RCC 7860 (cell line): ENCODE measurements around the gene ARHGEF19.

ENCODE experiments used
- DNase-seq: peaks from one replicate; pipeline ENCODE4 v3.0.0-alpha.2; 2015; ENCODE audit warnings: low spot score
- FAIRE-seq: peaks from 2 replicates; lab custom pipeline; 2012; peaks lifted over from hg19 to GRCh38; lab: Jason Lieb, UNC

Gene ARHGEF19

DNA sequence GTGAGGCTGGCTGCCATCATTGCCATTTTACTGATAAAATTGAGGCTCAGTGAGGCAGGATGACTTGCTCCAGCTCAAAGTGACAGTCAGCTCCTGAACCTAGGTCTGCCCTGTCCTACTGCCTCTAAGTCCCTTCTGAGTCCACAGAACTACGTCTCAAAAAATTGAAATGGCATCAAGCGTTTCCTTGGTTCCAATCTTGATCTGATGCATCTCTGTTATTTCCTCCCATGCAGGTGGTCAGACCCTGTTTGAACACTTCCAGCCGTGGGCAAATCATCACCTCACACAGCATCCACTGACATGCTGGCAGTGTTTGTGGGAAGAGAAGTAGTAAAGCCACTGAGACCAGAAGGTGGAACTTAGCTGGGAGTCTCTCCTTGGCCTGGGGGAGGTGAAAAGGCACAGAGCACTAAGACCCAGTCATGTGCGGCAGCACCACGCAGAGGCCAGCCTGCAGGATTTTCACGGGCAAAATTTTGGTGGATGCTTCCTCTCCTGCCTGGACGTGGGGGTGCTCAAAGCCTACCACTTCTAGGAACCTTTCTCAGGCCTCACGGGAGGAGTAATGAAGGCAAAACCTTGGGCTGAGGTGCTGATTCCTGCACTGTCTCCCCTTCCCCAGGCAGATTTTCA lies 32.3 kb upstream of the ARHGEF19 start:
- FAIRE-seq = no peak
- no peak for DNase-seq

DNA sequence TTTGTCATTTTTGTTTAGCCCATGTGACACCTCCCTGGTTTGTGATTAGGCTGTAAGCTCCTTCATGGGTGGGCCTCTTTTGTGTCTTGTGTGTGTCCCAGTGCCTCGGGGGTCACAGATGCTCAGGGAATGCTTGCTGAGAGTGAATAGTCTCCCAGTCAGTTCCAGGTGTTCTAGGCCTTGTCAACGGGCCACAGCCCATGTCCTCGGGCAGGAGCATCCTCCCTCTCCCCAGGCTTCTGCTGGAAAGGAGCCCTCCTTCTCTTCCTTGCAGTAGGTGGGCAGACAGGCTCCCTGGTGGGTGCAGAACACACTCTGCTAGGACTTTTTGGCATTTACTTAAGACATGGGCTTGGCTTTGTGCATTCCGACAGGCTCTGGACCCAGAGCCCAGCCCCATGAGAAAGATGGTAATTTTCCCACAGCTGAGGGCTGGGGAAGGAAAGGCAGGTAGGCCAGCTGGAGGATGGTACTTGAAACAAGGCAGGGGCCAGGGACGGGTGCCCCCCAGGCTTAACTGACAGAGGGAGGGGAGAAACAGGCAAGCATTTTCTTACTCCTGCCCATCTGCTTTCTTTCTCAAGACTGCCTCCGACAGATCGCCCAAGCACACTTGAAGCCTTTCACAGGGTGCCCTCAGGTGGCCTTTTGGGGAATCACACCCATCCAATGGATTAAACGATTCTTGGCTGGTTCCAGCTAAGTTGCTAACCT lies 31.6 kb upstream of the ARHGEF19 start:
- DNase-seq (peak; percentile 62), FAIRE-seq (peak; percentile 63)

DNA sequence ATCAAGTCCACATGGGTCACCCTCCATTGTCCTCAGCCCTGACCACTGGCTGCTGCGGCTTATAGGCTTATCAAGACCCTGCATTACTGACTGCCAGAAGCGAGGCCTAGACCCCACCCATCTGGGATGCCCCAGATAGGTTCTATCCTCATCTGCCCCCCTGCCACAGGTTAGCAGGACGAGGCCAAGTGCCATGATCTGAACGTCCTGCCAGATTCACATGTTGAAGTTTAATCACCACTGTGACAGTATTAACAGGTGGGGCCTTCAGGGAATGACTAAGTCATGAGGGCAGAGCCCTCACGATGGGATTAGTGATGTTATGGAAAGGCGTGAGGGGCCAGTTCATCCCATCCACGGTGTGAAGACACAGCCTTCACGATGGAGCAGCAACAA lies 30.8 kb upstream of the ARHGEF19 start:
- FAIRE-seq (no peak), DNase-seq (no peak)

DNA sequence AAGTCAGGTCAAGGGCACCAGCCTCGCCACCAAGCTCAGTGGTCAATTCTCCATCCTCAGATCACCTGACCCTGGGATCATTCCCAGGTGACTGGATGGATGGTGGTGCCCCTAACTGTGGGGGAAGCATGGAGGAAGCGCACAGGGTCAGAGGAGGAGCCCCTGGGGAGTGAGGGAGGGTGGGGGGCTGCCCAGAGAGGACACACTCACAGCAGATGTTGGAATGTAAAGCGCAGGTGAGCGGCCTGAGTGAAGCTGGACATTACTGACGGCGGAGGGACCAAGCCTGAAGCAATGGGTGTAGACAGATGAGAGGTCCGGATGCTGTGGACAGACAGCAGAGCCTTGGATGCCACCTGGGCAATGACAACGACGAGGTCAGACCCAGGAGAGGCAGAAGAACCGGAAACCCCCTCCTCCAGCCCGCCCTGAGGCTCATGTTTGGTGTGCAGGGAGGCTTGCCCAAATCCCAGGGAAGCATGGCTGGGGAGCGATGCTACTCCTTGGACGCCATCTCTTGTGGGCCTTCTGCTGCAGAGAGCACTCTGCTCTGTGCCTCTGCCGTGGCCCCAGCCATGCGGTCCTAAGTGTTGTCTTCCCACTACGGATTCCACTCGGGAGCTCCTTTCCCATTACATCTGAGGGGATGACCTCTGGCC lies 30.2 kb upstream of the ARHGEF19 start:
- FAIRE-seq = no peak

DNA sequence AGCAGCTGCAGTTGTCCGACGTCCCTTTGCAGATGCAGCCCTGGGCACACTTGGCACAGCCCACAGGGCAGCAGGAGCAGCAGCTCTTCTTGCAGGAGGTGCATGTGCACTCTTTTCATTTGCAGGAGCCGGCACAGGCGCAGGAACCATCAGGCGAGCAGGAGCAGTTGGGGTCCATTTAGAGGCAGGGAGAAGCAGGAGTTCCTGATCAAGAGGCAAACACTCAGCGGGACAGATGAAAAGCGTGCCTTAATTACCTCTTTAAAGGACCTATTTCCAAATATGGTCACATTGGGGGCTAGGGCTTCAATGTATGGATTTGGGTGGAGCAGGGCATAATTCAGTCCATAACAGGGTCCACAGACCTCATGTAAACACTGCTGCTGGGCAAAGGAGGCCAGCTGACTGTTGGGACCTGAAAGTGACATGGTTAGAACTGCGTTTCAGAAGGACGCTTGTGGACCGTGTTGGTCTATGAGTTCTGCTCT lies 28.8 kb upstream of the ARHGEF19 start:
- no peak for FAIRE-seq
- DNase-seq = no peak

More for the DNA sequence above, 30.2 kb upstream of the ARHGEF19 start:
- no peak for DNase-seq

DNA sequence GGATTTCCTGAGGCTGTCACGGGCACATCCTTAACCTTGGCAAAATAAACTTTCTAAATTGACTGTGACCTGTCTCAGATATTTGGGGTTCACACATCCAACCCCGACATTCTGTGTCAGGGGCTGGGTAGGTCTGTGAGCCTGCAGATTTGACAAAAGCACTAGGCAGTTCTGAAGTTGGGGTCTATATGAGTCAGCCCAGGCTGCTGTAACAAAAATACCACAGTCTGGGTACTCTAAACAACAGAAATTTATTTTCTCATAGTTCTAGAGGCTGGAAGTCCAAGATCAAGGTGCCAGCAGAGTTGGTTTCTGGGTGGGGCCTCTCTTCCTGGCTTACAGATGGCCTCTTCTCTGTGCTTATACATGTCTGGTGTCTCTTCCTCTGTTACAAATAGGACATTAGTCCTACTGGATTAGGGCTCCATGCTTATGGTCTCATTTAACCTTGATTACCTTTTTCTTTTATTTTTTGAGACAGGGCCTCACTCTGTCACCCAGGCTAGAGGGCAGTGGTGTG lies 27.6 kb upstream of the ARHGEF19 start:
- FAIRE-seq = no peak
- DNase-seq = no peak

DNA sequence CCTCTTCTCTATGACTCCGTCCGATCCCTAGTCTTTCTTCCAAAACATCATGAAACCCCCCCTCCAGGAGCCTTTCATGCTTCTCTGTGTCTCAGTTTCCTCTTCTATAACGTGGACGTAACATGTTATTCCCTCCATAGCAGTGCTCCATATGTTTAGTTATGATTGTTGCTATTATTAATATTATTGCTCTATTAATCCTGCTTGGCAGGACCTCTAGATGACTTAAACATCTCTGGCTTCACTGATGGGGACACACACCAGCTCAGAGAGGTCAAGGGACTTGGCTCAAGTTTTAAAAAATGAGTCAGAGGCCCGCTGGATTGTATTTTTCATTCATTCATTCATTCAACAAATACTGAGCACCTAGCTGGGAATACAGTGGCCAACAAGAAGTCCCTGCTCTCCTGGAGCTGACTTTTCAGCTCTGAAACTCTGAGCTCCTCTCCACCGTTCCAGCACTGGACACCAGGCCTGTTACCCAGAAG lies 24.9 kb upstream of the ARHGEF19 start:
- no peak for FAIRE-seq
- DNase-seq = no peak

DNA sequence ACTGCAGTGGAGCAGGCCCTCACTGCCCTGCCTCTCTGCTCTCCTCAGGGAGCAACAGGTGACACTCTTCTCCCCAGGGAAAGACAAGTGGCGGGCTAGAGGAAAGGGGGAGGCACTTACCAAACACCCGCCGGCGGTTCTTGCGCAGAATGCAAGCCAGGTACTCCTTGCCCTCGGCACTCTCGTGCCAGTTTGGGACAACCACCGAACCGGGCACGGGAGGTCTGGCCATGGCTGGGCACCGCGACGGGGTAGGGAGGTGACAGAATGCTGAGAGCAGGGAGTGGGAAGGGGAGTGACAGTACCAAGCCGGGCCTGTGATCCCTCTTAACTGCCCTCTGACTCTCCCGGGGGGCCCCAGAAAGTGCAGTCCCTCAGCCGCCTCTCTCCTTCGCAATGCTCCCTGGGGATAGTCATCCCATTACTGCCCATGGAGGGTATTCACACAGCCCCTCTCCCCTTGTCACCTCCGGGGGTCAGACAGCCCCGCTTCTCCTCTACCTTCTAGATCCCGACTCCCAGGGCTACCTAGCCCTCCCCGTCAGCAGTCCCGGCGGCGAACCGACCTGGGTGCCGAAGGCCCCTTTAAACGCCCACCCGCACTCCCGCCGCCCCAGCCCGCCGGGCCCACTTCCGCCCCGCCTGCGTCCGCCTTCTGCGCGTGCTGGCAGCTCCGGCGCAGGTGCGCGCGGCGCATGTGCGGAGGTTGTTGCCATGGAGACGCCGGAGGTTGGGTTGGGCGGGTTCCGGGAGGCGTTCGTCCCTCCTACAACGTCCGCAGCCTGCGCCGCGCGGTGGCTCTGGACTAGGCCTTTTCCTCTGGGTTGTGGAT lies 24.3 kb upstream of the ARHGEF19 start, which contains the start of gene CPLANE2:
Gene CPLANE2 (minus strand): TSS at position 673 of the 832 bp plus-strand sequence. CDS start 441 bp downstream, at position 232.
- FAIRE-seq = no peak

DNA sequence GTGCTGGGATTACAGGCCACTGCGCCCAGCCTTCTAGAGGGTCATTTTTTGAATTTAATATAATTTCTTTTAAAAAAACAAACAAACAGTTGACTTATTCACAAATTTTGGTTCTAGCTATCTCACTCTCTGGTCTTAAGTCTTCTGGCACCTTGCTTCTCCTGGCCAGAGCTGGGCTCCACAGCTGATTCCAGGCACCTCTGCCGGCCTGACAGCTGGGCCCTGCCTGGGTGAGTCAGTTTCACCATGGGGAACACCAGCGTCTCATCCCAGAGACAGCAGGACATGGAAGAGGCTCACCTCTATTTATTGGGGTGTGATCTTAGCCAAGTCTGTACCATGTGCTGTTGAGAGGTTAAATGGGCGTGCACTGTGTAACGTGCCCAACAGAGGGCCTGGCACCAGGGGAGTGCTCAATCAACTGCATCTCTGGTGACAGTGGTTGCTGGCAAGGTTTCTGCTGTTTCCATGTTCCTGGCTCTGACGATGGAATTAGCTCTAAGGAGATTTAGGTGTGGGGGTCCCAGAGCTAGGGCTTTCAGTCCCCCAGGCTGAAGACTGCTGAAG lies 23.6 kb upstream of the ARHGEF19 start:
- FAIRE-seq = peak; percentile 42
- peak; percentile 44 for DNase-seq

More for the DNA sequence above, 24.3 kb upstream of the ARHGEF19 start, which contains the start of gene CPLANE2:
- DNase-seq = peak; percentile 84

DNA sequence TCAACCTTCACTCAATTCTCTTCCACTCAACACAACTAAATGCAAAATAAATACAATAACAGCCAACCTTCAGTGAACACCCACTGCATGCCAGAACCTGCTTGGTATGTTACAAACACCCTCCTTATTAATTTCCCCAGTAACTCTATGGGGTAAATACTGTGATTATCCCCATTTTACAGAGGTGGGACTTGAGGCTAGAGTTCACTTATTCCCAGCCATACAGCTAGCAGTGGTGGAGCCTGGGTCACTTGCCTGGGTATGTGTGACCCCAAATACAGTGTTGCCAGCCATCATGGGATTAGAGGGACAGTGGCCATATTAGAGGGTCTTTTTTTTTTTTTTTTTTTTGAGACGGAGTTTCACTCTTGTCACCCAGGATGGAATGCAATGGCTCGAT lies 22.9 kb upstream of the ARHGEF19 start:
- FAIRE-seq (no peak), DNase-seq (no peak)

DNA sequence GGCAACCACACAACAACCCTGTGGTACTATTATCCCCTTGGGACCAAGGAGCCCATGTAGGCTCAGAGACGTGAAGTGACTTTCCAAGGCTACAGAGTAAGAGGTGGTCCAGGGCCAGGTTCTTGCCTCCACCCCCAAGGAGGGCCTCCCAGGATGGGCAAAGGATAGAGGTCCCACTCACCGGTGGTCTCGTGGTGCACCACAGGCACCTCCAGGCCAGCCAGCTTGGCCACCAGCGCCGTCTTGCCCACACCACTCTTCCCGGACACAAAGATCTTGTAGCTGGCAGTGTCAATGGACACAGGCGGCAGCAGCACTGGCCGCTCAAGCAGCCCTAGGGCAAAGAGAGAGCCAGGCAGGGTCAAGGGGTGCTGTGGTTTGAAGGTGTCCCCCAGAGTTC lies 21.0 kb upstream of the ARHGEF19 start:
- FAIRE-seq = no peak
- DNase-seq = no peak

DNA sequence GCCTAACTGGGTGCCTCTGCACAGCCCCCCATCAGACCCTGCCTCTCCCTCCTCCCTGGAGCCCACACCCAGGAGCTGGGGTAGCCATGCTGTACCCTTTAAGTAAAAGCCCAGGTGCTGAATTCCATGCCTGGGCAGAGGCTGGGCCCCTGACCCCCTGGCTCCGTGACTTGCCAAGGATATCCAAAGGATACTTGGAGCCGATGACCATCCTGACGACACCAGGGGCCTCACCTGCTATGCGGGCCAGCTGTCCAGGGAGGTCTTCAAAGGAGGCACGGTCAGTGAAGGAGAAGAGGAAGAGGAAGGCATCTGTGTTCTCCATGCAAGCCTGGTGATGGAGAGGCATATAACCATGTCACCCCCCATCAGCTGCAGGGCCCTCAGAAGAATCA lies 19.9 kb upstream of the ARHGEF19 start:
- DNase-seq = no peak
- no peak for FAIRE-seq

DNA sequence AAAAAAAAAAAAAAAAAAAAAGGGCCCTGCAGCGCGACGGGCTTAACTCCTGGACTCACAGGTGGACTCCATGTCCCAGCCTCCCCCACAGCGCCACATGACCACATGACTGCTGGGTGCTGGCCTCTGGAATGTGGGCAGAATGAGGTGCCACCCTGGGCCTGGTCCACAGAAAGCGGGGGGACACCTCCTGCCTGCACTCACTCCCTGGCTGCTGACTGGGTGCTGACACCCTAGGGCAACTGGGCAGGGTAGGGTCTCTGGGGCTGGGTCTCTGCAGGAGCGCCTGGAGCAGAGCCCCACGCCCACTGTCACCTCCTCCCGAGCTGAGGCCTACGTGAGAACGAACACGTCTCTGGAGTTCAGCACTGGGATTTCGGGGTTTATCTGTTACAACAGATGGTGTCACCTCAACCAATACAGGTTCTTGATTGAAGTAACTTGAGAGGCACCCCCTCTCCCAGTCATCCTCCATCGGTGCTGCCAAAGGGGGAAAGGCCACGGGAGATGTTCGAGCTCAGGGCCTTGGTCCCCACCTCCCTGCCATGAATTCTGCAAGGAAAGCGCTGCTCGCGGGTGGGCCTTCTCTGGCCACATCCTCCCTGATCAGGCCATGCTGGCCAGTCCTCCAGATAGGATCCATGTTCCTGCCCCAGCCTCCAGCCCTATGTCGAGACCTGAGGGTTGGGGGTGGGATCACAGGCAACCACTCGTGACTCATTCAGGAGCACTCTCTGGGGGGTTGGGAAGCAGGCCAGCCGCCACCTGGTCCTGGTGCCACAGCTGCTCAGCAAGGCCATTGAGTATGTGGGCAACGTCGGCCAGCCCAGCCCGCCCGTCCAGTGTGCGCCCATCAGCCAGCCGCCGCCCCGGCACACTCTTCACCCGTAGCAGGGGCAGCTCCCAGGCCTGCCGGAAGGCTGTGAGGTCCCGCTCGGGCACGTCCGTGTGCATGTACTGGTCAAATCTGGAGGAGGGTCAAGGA lies 19.2 kb upstream of the ARHGEF19 start:
- DNase-seq (no peak), FAIRE-seq (no peak)

DNA sequence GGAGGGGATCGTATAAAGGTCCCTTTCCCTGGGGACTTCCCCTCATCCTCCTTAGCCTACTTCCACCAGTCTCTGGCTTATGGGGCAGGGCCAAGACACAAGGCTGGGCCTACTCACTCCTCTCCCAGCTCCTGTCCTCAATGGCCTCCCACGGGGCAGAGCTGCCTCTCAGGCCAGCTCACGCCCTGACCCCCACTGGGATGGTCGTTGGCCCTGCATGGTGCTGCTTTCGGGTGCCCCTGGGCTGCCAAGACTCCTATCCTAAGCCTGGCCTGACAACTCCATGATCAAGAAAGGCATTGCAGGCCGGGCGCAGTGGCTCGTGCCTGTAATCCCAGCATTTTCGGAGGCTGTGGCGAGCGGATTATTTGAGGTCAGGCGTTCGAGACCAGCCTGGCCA lies 18.3 kb upstream of the ARHGEF19 start:
- DNase-seq (no peak), FAIRE-seq (no peak)

DNA sequence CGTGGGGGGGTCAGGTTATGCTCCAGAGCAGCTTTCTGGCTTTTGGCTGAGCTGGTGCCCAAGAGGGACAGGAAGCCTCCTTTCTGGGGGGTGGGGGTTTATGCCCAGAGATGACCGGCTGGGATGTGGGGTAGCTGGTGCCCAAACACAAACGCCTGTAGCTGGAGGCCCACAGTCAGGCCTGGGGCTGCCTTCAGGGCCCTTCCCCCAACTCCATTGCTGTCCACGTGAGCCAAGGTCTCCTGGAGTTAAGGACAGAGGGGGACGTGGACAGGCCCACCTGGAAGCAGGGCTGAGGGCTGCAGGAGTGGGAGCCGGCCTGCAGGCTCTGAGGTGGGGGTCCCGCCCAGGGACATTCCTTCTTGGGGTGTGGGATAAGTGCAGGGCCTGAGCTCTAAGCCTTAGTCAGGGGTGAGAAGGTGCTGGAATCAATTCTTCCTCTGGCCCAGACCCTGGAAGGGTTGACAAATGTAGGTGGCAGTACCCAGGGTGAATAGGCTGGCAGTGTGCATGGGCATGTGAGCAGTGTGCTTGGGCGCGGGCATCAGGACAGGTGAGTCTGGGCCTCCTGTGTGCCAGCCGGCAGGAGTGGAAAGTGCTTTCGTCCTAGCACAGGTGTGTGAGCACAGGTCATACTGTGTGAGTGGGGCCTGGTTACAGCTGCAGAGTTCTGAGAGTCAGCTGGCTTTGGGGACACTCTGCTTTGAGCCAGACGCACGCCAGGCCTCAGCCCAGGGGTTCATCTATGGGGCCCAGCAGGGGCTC lies 17.7 kb upstream of the ARHGEF19 start:
- DNase-seq (no peak), FAIRE-seq (no peak)

DNA sequence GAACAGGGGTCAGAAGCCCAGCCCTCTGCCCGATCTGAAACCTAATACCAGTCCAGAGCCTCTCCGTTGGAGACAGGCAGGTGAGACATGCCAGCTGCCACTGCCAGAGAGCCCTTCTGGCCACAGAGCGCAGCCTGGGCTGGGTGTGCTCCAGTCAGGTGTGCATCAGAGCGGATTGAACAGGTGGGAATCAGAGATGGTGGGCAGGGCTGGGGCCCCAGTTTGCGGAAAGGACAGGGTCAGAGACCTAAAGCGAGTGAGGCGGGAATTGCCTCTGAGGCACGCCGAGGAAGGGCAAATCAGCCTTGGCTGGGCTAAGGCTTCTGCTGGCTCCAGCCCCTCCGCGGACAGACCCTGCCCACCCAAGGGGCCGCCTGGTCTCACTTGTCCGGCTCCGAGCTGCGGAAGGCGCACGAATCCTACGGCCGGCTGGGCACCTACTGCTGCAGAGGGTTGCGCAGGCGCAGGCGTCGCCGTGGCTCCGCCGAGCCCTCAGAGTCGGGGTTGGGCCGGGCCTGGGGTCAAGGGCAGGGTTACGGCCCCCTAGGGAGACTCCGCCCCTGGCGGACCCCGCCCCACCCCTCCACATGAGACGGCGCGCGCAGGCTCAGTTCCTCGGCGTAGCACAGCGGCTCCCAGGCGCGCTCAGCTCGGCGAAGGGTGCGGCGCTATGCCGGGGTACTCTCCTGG lies 14.2 kb upstream of the ARHGEF19 start:
- FAIRE-seq (no peak), DNase-seq (no peak)

DNA sequence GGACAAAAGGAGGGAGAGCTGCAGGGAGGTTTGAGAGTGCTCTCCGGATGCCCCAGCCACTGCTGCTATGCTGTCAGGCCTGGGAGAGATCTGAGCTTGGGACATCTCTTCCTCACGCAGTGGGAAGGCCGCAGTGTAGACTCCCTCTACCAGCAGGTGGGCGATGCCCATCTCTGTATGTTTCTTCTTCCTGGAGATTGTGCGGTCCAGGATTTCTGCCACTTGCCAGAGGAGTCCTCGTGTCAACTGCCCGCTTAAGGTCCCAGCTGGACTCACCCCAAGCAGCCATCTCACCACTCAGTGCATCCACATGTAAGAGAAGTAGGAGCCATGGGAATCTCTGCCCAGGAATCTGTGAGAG lies 13.7 kb upstream of the ARHGEF19 start:
- no peak for FAIRE-seq
- DNase-seq = no peak

DNA sequence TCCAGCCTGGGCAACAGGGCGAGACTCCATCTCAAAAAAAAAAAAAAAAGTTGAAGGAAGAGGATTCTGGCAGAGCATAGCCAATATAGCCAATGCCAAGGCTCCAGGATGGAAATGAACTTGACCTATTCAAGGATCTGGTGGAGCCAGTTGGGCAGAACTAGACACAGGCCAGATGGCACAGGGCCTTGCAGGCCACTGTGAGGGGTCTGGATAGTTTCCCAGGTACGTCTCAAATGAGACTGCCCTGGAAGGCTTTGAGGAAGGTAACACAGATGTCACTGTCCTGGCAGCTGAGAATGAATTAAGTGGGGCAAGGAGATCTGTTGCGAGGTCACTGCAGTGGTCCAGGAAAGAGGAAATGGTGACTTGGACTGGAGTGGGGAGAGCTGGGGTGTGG lies 12.0 kb upstream of the ARHGEF19 start:
- no peak for DNase-seq
- no peak for FAIRE-seq
